Measurements from ENCODE around the gene EXOC3.
"Not testable (repeated sequence)": the region's sequence is repeated elsewhere in the genome, so short reads cannot be mapped to it uniquely, and the experiment has no call there.

Gene EXOC3

GRCh38 chr5:501105-501830 lies 58.3 kb downstream of the EXOC3 start:
- H3K27ac ChIP-seq: no peak overlapping the region
- TF ChIP-seq ZFX (IDR thresholded peaks at IDR 0.05) (no peak), CTCF (conservative IDR thresholded peaks at IDR 0.05) (no peak)

- no peak overlapping the region for H3K27ac ChIP-seq
- TF ChIP-seq ZFX (IDR thresholded peaks at IDR 0.05) (no peak), CTCF (conservative IDR thresholded peaks at IDR 0.05) (no peak)
Measured at GRCh38 chr5:501831-502184, 58.8 kb downstream of the EXOC3 start.

GRCh38 chr5:502325-503079 lies 59.5 kb downstream of the EXOC3 start:
- TF ChIP-seq CTCF (conservative IDR thresholded peaks at IDR 0.05) (no peak), ZFX (IDR thresholded peaks at IDR 0.05) (no peak)
- H3K27ac ChIP-seq: no peak overlapping the region

- no peak overlapping the region for H3K27ac ChIP-seq
- TF ChIP-seq ZFX (IDR thresholded peaks at IDR 0.05) (no peak), CTCF (conservative IDR thresholded peaks at IDR 0.05) (no peak)
Measured at GRCh38 chr5:504326-505154, 61.6 kb downstream of the EXOC3 start.

GRCh38 chr5:505951-506525 lies 63.1 kb downstream of the EXOC3 start:
- H3K27ac ChIP-seq: peak overlapping the region; percentile 4; the same call in 1 of the 2 replicates
- no peak for TF ChIP-seq CTCF (conservative IDR thresholded peaks at IDR 0.05)
- no peak for TF ChIP-seq ZFX (IDR thresholded peaks at IDR 0.05)

- not testable (repeated sequence) for H3K27ac ChIP-seq
Measured at GRCh38 chr5:507986-508575, 65.1 kb downstream of the EXOC3 start.

GRCh38 chr5:509611-510185 lies 66.7 kb downstream of the EXOC3 start:
- no peak for TF ChIP-seq ZFX (IDR thresholded peaks at IDR 0.05)
- no peak for TF ChIP-seq CTCF (conservative IDR thresholded peaks at IDR 0.05)
- H3K27ac ChIP-seq: no peak overlapping the region
